ENCODE data around the gene SLC25A41. TPM values are rescaled to one million over a fixed set of nuclear protein-coding genes. Genes with fewer than 3 reads are reported as not detected.

The SLC25A41 gene
- total and polyA plus RNA-seq, 9 of the 15 experiments (the other 6 are each of a cell fraction or from before 2014, with no cell fraction given), result 0.08 to 4.2 (median 1.6) TPM

GRCh38 chr19:6478815-6479214 lies 45.3 kb upstream of the SLC25A41 start (continued):
- TF ChIP-seq GMEB1 (CRISPR knock-in tag; IDR thresholded peaks at IDR 0.05) (no peak), SMC3 (conservative IDR thresholded peaks at IDR 0.05; ENCODE audit: insufficient read depth, low read depth, low read length) (no peak), HNRNPH1 (optimal IDR thresholded peaks at IDR 0.05; ENCODE audit: low read depth, low read length) (no peak), SNRNP70 (optimal IDR thresholded peaks at IDR 0.05; ENCODE audit: low read depth, low read length) (no peak), KAT7 (CRISPR knock-in tag; IDR thresholded peaks at IDR 0.05; ENCODE audit: borderline replicate concordance) (no peak), KHSRP (IDR thresholded peaks at IDR 0.05) (no peak), RNF2 (IDR thresholded peaks at IDR 0.05) (no peak), U2AF2 (optimal IDR thresholded peaks at IDR 0.05; ENCODE audit: low read depth, low read length) (no peak), PTRF (tag; IDR thresholded peaks at IDR 0.05) (no peak), CUX1 (CRISPR knock-in tag; IDR thresholded peaks at IDR 0.05) (no peak), NR2C2 (CRISPR knock-in tag; IDR thresholded peaks at IDR 0.05) (no peak), NR2C2 (tag; IDR thresholded peaks at IDR 0.05) (no peak), SRSF1 (IDR thresholded peaks at IDR 0.05; ENCODE audit: low read depth, low read length) (no peak), YY1 (IDR thresholded peaks at IDR 0.05; ENCODE audit: borderline replicate concordance in 1 of 3, control insufficient read depth in 1 of 3, extremely low read depth in 1 of 3, insufficient read depth in 3 of 3, insufficient read length in 1 of 3, insufficient replicate concordance in 2 of 3, low read depth in 1 of 3, low read length in 2 of 3) (no peak)
